ENCODE measurements around the gene RASA1.

Gene RASA1

DNA sequence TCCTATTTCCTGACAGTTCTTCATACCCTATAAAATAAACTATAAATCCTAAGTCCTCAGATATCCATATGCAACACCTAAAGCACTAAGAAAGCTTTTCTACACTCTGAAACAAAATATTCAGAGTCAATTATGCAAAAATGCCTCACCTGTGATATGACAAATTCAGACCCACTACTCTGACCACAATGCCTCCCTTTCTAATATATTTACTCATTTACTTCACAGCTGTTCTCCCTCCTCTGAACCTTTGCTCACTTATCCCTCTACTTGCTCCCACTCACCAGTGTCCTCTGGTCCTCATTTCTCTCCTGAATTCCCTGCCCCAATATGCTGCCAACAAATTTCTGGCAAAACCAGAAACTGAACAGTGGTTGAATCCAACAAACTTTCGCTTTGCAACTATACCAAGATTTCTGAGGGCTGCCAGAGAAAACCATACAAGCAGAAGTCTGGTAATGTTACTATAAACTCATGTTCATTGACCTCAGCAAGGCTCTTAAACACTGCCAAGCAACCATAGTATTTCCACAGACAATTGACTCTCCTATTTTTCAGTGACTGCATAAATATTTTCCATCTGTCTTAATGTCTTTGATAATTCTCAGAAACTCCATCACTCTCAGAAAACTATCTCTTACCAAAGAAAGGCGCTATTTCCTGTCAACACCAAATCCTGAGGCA is 137.9 kb downstream of the RASA1 start:
- no peak for DNase-seq

DNA sequence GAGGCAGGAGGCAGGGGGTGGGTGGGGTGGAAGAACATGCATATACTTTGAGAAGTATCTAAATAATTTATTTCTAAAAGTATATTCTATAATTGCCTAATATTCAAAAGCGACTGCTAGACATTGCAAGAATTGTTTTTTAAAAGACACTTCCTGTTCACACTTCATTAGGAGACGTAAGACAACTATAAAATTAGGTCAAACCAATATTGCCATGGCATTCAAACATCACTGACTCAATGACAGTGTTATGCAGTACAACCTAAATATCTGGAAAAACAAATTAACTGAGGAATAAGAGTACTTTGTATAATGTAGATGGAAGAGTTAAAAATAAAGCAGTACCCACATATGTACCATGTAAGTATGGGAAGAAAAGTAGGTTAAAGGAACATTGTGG is 140.5 kb downstream of the RASA1 start:
- no peak for DNase-seq

DNA sequence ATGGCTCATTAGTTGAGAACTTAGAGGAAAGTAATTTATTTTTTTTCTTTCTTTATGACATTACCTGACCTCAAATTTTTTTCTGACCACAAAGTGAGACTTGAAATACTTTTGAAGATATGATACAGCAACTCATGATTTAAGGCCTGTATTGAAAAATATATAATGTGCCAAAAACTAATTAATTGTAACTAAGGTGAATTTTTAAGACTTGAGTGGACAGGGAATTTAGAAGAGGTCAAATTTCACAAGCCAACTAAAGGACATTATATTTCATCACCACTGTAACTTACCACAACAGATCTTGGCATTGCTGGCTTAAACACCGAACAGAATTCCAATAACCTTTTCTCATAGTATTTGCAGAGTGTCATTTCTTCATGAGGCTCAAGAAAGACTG is 143.2 kb downstream of the RASA1 start:
- DNase-seq = peak; percentile 63

DNA sequence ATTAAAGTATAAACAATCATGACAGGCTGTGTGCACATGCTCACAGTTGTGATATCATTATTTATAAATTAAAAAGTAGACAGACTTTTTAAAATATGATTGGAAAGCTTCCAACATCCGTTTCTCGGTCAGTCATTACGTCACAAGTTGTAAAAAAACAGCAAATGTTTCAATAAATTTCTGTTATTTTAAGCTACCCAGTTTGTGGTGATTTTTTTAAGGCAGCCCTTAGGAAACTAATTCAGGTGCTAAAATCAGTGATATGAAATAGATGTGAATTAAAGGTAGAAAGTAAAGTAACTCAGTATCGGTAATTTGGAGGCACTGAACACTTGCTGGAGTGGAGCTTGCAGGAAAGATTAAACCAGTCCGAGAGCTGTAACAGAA is 143.9 kb downstream of the RASA1 start:
- no peak for DNase-seq

DNA sequence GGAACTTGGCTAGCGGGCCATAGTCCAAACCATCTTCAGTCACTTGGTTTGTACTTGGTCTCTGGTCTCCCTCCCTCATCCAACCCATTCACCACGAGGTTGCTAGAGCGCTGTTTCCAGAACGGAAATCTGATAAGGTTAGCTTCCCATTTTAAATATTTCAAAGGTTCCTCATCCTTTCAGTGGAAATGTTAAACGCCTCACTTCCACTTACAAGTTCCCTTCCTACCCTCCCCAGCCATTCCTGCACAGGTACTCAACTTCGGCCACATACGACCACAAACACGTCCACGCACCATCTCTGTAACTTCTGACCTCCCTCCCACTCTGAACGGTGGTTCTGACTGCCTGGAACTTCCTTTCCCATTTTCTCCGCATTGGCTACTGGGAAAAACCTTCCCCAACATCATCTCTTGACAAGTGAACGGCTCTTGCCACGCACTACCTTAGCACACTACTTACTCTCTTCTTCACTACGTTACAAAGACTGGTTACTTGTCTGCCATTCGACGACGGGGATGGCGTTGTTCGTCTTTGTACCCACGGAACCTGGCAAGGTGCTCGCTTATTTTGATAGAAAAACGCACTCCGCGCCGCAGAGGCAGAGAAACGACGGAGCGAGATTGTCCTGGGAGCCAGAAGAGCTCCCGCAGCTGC is 144.4 kb downstream of the RASA1 start:
- peak; percentile 31 for DNase-seq

DNA sequence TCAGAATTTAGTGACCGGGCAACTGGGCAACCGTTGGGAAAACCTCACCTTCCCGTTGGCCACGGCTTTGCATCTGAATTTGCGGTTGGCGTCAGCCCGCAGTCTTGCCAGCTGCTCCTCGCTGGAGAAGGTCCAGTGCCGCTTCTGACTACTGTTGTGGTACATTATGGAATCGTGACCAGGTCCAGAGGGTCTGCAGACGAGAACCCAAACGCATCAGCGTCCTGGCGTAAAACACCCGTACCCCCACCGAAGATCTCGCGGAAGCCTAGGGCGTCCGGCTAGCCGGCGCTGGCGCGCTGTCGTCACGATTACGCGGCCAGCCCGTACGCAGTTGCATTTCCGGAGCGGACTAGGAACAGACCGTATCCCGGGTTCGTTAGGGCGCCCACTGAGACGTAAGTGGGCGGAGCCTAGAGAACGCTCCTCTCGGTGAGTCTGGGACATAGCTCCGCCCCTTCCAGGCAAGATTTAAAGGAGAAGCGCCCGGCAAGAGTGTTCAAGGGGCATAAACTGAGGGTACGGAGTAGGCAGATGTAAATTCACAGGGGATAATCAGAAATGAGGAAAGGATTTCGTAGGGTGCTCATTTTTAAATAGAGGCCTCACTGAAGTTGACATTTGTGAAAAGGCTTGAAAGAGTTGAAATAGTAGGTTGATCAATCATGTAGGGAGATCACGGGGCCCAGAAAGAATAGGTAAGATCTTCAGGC is 145.1 kb downstream of the RASA1 start, which contains the start of gene CCNH:
TSS of gene CCNH (minus strand) at position 301 of the 713 bp plus-strand sequence. CDS start at position 165, 136 bp downstream.
- peak; percentile 98 for DNase-seq

DNA sequence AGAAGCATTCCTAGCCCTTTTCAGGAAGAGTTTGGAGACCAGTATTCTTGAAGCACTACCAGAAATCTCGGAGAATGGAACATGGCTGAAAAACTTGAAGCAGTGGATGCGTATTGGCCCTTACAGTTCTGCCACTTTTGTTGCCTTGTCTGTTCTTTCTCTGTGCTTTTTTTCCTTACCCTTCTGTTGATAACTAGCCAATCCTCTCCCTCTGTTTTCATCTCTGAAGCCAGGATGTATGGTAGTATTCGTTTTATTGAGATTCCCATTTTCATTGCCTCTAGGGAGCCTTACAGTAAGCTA is 145.6 kb downstream of the RASA1 start:
- DNase-seq = no peak

DNA sequence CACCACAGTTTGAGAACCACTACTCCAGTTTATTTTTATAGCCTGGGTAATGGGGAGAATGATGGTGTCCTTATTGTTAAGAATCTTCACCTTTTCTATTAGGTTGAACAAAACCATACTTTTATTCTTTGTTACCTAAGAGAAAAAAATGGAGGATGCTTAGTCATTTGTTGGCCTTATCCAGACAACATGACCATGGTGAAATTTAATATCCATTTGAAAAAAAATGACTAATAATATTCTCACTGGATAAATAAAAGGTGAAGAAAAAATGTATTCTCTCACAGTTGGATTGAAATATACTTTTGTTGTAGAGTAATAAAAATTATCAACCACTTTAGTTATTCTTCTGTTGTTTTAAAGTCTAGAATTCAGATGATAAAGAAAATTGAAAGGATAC is 150.8 kb downstream of the RASA1 start:
- DNase-seq = no peak

DNA sequence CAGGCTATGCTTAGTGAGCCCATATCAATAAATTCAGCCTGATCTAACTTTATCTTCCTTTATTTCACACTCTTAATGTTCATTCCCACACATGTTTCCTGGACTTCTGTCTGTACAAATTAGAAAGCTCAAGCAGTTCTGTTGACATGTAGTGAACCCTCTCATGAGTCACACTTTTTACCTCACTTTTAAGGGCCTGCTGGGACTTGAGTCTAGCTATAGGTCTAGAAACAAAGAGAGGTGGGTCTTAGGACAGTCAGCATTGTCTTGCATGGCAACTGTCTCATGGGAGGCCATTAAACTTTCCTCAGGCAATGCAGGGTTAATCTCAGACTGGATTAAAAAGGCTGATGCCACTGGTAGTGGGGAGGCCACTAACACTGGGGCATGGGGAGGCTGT is 153.6 kb downstream of the RASA1 start:
- no peak for DNase-seq

DNA sequence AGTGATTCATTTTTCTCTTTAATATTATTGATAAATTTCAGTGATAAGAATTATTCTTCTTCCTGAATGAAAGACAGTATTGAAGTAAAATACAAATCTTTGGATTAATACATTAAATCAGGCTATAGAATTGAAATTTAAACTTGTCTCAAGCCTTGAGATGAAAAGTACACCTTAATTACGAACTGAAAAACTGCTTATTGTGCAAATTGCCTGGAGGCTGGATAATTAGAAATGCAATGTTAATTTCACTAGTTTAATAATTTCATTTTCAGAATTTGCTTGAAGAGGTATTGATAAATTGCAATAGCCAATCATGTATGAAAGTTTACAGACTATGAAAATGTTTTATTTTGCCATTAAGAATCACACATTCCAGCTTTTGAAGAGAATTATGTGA is 156.1 kb downstream of the RASA1 start:
- no peak for DNase-seq

DNA sequence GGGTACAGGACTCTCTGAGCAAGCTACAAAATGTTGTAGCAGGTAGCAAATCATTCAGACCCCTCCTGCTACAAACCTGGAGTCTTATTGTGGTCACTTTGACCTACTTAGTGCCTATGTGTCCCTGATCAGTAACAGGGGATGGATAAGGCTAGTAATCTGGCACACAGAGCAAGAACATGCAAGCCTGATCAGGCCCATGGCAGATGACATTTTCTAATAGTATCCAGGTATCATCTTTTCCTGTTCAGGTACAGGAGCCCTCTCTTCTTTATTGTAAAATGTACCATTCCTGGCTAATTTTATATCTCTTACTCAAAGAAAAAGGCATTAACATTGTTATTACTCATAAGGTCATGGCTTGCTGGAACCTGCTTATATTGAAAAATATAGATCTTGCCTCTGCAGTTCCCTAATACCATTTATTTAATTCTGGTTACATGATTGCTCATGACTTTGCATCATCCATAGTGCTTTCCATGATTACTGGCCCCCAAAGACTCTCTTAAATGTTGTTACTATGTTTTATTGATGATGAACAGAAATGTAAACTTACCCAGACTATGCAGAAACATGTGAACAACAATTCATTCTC is 163.3 kb downstream of the RASA1 start:
- DNase-seq = no peak

DNA sequence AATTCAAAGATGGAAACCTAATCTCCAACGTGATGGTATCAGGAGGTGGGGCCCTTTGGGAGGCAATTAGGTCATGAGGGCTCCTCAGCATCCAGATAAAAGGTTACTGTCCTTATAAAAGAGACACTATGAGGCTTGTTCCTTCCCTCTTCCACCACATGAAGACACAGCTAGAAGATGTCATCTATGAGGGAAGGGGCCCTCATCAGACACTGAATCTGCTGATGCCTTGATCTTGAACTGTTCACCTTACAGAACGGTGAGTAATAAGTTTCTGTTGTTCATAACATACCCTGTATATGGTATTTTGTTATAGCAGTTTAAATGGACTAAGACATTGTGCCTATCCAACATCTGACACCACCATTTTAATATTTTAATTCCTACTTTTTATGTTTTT is 164.8 kb downstream of the RASA1 start:
- no peak for DNase-seq

DNA sequence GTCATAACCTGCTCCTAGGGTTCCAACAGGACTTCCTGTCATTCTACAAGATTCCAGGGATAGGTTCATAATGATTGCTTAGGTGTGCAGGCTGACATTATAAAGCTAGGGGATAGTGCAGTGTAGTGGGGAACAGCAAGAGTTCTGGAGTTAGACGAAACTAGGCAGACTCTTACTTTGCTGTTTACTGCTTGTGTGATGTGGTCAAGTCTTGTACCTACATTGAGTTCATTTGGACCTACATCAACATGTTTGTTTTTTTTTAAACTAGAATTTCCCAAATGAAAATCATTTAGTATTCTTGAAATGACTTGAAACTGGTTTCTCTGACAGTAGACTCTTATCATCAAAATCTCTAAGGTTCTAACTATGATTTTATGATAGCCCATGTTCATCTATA is 166.3 kb downstream of the RASA1 start:
- no peak for DNase-seq

DNA sequence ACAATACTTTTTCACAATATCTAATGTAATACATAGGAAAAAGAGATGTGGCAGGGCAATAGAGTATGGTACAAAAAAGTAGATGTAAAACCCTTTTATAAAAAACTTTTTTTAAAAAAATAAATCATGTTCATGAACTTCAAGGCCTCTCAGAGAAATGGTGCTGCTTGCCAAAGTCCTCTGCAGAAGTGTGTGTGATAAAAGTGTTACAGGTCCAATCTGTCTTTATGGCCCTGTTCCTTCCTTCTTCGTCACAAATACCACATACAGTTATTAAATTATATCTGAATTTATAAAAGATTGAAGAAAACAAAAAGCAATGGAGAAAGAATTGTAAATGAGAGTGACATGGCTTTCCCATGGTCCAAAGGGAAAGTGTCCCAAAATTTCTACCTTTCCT is 166.8 kb downstream of the RASA1 start:
- no peak for DNase-seq

DNA sequence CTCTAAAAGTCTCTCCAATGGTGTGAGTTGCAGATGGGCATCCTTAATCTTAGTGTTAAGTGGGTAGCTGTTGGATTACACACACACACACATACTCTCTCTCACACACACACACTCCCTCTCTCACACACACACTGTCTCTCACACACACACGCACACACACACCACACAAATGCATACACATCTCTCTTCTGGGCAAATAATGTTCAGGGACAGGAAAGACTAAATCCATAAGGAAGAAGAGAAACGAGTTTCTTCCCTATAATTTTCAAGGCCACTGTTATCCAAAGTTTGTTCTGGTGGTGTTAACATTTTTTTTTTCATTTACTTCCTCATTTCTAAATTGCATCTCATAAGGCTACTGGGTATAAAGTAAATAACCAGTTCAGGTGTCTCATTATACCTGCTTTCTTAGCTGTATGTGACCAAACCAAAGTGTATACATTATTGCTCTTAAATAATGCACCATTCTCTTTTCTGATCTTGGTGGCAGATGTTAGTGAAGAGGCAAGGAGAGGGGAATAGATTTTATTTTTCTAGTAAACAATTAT is 167.5 kb downstream of the RASA1 start:
- no peak for DNase-seq

DNA sequence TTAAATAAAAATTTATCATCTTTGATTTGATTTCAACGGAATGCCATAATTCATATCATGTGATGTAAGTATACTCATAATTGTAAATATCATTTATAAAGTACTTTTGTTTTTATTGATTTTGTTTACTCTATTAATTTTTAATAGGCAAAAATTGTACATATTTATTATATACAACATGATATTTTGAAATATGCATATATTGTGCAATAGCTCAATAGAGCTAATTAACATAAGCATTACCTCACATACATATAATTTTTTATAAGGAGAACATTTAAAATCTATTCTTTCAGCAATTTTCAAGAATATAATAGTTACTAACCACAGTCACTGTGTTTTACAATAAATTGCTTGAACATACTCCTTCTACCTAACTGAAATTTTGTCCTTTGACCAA is 170.0 kb downstream of the RASA1 start:
- DNase-seq = no peak

DNA sequence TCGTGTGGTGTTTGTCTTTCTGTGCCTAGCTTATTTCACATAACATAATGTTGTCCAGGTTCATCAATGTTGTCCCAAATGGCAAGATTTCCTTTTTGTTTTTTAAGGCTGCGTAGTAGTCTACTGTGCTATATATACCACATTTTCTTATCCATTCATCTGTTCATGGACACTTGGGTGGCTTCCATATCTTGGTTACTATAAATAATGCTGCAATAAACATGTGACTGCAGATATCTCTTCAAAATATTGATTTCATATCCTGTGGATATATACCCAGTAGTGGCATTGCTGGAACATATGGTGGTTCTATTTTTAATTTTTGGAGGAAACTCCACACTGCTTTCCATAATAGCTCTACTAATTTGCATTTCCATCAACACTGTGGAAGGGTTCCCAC is 170.5 kb downstream of the RASA1 start:
- DNase-seq = no peak

Measured in fibroblast of skin of right biceps (primary cell).